GM19438 (cell line): Measurements from ENCODE around the gene SEZ6.

Source experiments
- ATAC-seq: cut with Tn5 transposase; IDR thresholded peaks from one replicate; pipeline ENCODE4 v1.9.1; 2021; ENCODE audit warnings: low read depth; ENCODE audit not compliant: unreplicated experiment

The SEZ6 gene

DNA sequence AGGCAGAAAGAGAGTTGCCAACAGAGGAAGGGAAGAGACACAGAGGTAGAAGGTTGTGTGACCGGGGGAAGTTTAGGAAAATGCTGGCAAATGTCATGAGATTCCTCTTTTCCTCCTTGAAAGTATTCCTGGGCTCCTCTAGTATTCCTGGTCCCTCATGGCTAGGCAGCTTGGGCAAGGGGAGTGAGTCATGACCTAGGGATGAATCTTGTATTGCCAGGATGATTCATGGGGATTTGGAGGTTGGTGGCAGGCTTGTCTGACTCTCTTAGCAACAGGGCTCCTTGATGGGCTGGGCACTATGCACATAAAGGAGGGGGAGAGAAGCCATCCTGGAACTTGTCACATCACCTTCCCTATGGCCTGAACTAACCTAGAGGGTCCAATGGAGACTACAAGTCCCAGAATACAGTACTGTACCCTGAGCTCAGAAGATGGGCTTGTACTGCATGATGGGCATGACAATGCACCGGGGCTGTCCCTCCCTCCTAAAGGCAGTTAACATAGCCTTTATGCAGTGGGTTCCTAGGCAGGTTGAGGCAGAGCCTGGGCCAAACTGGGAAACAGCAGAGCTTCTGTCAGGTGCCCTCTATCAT, 2.1 kb upstream of the SEZ6 start:
- no peak for ATAC-seq

DNA sequence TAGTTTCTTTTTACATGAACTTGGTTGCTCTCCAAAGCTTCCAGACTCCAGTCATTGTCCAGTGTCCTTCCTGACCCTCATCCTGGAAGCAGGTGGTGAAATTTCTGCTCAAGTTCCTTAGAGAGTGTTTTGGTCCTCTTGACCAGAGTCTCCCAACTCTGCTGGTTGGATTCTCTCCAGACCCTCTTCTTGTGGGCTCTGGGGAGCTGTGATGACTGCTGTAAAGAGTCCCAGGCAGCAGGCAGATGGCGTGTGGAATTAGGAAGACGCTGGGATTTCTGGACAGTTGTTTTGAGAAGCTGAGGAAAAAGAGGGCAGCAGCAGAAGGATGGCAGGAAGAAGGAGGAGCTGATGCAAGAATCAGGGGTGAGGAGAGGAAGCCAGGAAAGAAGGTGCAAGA, 1.6 kb upstream of the SEZ6 start:
- no peak for ATAC-seq

DNA sequence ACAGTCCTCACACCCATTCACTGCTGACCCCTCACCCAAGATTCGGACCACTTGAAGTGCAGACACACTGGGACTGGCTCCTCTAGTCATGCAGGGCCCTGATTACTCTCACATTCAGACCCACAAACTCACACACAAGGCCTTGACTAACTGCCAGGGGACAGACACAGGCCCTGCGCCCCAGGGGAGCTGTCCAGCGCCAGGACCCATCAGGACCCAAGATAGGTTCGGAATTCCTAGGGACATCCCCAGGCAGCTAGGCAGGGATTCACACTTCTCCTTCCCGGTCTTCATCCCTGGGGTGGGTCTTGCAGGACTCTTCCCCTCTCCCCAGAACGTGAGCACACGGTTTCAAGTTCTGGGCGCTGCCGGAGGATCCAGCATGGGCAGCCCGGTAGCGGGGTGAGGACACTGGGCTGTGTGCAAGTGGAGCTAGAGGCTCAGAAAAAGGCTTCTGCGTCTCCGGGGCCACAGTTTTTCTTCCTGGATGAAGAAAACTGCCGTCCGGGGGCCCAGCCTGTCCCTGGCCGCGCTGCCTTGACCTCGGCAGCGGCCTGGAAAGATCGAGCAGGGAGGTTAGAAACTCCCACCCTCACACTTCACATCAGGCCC, 1.6 kb downstream of the SEZ6 start:
- ATAC-seq = no peak

DNA sequence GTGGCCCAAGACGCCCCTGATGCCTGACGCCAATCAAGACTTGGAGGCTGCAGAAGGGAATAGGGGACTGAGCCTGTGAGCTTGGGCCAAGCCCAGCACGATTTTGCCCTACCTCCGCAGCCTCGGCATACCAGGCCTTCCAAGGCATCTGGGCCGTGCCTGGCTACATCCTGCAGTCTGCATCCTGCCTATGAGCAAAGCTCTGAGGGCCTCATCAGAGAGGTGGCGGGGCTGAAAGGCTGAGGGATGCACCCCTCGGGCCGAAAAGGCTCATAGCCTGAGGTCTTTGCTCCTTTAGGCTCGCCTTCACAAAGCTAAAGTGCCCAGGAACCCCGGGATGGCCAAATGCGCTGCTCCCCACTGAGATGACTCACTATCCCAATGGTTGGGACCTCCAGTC, 2.5 kb downstream of the SEZ6 start:
- ATAC-seq = no peak

DNA sequence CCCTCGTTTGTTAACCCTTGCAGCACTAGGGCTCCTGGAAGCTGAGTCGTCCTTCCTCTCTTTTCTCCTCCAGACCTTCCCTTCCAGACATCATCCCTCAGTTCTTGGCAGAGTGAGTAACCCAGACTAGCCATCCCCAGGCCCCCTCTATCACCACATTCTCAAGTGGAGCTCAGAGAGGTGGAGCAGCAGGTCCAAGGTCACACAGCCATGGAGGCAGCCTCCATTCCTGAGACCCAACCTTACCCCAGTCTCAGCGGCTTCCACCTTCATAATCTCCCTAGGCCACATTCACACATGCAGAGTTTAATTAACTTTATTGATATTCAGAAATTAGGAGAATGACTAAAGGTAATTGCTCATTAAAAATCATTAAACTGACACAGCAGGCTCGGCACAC, 3.0 kb downstream of the SEZ6 start:
- no peak for ATAC-seq

DNA sequence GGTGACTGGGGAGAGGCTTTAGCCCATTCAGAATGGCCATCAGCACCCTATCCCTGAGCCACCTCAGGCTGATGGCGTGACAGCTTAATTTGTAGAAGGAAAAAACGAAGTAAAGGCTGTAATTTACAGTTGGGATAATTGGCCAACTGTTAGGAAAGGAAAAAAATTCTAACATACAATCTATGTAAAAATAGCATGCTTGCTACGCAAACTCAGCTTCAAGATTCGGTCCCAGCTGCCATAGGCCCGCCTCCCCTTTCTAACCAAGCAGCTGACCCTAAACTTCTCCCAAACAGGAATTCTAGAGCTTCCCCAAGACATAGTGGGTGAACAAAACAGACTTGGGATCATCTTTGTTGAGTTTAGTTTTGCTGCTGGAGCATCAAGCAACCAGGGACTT, 4.9 kb downstream of the SEZ6 start:
- ATAC-seq = no peak

DNA sequence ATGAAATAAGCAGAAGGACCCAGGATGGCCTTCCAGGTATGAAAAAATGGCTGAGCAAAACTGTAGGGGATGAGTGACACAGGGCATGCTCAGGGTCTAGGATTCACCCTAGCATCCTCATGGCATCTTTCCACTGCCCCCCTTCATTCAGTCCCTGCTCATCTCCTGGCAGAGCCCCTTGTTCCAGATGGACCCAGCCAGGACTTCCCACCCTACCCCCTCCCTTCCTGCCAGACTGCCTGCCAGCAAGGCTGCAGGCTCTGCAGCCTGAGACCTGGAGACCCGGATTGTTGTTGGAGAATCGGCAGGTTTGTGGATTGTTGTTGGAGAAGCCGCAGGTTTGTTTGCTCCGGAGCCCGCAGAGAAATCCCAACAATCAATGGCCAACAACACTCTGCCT, 6.6 kb downstream of the SEZ6 start:
- no peak for ATAC-seq

DNA sequence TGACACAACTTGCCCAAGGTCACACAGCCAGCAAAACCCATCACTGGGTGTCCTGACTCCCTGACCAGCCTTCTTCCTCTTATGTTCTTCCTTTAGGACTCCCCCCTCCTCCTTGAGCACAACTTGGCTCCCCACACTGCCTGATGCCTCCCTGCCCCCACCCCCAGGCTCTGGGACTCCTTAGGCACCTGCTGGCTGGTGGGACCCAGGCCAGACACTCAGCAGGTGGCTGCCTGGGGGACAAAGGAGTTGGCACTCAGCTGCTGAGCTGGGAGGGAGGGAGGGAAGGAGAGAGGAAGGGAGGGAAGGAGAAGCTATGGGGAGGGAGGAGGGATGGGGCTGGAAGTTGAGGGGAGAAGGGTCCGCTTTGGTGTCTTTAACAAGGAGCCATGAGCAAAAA, 8.0 kb downstream of the SEZ6 start:
- no peak for ATAC-seq

DNA sequence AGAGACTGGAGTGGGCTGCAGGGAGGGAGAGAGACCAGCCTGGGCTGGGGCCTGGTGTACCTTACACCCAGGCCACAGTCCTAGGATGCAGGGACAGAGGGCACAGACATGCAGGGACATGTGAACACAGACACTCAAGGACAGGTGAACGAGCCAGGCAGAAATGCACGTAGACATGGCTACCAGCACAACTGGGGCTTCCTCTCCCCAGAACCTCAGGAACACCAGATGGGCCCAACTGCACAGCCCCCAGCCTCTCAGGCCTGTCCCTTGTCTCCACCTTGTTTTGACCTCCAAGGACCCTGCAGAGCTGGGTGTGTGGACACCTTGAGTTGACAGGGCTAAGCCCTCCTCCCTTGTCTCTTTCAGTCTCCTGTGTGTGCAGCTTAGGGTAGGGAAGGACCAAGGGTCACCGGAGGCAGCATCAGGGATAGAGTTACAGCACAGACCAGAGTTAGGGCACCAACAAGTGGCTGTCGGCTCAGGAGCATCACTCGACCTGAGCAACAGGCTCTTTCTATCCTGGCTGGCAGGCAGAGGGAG, 9.2 kb downstream of the SEZ6 start:
- no peak for ATAC-seq

DNA sequence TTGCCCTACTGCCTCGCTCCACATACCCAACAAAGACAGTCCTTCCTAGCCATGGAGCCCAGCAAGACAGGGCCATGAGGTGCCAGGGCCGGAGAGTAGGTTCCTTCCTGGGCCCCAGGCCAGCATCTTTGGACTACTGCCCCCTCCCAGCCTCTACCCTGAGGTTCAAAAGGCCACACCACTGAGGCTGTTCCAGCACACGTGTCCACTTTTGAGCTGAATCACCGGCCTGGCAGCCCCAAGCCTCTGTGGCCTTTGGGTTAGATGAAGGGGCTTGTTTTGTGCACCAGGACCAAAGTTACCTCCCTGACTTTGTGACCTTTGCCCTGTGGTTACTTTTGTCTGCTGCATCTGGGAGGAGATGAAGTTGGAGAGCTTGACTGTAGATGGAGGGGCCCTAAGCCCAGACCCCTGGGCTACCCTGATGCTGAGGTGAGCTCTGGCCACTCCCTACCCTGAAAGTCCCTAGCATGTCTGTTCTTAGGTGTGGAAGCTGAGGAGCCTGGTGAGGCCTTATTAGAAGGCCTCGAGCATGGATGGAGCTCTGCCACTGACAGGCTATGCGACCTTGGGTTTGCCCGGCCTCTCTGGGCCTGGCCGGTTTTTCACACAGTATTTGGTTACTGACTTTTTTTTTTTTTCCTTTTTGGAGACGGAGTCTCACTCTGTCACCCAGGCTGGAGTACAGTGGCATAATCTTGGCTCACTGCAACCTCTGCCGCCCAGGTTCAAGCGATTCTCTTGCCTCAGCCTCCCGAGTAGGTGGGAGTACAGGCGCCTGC, 12.0 kb downstream of the SEZ6 start:
- ATAC-seq = no peak

DNA sequence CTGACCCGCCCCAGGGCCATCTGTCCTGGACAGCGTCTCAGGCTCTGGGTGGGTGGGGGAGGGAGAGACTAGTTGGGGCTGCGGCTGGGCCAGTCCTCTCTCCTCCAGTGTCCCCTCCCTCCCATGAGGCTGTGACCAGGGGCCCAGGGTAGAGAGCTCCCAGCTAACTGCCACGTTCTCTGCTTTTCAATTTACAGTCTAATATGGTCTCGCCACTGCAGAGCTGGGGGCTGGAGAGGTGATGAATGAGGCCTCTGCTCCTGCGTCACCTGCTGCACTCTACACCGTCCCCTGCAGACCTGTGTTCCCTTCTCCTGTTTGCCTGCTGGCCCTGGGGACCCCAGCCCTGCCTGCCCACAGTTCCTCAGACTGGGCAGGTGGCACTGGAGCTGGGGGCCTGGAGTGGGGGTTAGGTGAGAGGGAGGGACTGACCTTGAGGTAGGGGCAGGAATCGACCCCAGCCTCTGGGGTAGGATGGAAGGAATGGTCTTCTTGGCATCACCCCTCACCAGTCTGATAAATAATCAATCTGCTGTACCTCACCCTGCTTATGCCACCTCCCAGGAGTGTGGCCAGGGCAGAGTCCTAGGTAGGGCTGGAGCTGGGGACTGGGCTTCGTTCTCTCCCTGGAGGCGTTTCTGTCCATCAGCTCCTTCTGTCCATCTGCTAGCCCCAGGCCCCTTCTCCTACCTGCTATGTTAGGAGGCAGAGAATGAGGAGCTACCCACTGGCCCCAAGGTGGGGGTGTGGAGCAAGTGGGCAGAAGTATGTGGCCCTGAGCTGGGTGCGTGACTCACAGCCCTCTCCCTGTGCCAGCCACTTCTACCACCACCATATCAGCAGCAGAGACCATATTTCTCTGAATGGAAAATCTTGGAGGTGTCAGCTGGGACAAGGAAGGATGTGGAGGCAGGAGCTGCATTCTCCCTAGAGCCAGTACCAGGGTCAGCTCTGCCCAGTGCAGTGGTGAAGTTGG, 12.9 kb downstream of the SEZ6 start:
- no peak for ATAC-seq

DNA sequence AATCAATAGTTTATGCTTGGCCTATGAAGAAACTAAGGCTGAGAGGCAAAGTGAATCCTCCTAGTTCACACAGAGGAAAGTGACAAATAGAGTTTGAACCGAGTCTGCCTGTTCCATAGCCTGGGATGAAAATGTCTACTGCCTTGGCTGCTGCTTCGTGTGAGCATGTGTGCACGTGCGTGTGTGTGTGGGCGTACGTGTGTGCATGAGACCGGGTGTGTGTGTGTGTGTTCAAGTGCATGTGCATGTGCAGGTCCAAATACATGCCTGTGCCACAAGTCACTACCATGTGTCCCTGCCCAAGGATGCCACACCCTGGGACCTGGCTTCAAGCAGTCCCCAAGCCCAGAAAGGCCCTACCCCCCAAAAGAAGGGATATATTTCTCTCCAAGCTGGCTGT, 13.6 kb downstream of the SEZ6 start:
- ATAC-seq = no peak

DNA sequence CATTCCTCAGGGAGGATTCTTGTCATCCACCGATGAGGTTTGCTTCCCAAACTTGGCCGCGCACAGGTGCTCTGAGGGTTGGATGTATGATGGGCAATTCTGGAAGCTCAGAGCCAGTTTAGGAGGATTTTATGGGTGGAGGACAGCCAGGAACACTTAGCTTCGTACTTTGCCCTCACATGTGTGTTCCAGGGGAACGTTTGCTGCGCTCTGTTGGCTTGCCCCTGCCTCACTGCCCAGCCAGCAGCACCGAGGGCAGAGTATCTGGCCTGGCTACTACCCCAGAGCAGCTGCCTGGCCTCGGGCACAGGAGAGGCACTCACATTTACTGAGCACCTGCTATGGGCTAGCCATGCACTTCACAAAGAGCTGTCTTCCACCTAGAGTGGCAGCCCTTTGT, 14.1 kb downstream of the SEZ6 start:
- ATAC-seq = no peak

DNA sequence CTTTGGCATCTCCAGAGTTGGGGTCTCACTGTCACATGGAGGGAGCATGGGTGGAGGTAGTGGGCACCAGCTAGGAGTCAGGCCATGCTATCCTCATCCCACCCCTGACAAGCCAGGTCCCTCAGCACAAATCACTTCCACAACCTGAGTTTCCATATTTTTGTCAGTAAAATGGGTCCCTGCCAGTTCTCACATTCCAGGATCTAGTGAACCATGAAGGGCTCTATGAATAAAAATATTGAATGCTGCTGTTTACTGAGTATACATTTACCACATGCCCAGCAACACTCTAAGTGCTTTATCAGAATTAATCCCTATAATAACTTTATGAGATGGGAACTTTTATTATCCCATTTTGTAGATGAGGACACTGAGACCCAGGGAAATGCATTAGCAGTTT, 16.8 kb downstream of the SEZ6 start:
- no peak for ATAC-seq

DNA sequence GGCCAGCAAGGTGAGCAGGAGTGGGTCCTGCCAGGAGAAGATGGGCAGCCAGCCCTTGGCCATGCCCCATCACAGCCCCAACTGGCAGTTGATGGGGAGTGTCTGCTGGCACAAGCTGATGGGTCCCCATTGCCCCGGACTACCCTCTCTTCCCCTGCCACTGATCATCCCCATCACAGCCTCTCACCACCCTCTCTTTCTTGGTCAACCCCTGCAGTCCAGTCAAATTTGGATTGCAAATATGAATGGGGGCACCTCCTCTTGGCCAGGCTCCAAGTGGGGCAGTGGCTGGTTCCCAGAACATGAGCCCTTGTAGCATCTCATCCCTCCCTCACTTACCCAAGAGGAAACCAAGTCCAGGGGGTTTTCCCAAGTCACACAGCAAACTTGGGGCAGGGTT, 17.4 kb downstream of the SEZ6 start:
- no peak for ATAC-seq

DNA sequence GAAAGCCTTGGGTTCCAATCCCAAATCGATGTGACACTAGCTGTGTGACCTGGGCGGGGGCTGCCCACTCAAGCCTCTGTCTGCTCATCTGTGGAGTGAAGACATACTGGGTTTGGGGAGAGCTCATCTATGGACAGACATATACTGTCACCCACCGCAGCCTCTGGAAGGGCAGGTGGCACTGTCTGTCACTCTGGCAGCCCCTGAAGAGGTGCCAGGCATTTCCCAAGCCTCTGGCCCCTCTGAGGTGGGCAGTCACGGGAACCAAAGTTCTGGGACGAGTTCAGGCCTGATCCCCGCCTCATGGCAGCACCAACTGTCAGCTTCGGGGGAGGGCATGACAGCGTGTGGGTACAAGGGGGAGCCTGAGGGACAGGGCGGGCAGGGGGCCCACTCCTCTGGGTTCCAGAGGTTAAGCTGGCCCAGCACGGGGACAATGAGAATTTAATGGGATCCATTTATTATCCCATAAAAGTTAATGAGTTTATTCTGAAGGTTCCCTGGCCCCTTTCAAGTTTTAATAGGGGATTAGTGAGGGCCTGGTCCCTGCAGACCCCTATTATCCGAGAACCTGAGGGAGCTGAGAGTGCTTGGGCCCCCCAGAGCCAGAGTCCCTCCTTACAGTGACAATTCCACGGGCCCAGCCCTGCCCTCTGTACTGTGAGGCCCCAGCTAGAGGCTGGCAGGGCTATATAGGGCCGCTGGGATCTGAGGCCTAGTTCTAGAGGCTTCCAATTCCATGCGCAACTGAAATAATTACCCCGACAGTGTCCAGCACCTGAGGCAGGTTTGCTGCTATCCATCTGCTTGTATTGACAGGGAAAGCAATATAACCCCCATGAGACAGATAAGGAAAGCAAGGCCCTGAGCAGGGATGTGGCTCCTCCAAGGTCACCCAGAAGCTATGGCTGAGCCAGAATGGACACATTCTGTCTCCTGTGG, 18.8 kb downstream of the SEZ6 start:
- ATAC-seq = no peak

DNA sequence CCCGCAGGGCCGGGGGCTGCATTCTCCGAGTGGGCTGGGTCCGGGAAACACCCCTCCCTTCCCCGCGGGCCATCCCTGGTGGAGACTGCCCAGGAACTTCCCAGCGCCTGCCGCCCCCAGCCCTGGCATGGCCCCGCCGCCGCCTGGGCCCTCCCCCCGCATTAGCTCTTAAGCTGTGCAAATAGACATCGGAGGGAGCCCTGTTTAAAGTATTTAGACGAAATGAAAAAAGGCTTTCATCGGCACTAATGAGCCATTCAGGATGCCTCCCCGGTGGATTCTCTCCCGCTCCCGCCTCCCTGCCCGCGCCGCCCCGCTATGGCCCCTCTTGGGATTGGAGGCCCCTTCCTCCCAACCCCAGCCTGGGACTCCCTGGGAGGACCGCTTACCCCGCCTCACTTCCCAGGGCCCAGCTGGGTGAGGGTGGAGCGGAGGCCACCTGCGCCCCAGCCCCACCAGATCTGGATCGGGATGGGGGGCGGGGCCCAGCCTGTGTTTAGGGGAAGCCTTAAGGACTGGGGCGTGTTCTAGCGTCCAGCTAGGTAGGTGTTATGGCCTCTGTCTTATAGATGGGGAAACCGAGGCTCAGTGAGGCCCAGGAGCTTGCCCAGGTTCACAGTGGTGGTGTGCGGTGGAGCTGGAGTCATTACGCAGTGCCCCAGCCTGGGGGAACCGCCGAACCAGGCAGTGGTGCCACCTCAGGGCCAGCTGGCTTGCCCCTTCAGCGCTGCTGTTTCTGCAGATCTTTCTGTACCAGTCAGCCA, 19.7 kb downstream of the SEZ6 start:
- ATAC-seq = no peak

DNA sequence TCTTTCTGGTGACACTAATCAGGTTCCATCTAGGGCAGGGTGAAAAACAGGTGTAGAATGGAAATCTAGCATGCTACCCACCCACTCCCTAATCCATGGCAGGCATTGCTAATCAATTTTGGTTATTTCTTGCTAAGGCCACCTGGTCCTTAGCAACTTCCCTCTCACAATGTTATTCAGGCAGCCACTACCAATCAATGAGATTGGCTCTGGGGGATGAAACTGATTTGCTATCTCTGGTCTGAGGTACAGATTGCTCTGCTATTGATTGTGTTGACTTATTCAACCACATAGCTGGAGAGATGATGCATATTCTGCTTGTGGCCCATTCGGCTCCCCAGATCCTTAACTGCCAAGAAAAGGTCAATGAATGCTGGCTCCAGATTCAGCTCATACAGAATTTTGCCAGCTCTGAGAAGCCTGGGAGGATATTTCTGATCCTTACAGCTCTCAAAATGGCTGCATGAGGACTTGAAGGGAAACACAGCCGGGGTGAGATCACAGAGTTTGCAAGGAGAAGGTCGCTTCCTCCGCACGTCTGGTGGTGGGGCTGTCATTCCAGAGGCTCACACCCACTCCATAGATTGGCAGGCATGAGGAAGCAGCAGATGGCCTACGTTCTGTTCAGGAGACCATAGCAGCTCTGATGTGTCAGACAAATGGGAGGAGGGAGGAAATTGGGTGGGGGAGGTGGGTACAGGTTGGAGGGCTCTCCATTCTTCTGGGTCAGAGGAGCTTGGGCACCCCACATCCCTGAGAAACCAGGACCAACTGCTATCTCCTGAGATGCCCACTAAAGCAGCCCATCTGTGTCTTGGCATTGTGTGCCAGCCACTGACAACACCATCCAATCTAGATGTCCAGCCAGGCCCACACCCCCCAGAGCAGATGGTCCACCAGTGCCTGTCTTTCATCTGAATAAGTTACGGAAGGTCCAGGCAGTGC, 22.3 kb downstream of the SEZ6 start:
- no peak for ATAC-seq
